Gastroesophageal sphincter (tissue), 3 donors: ENCODE results near the gene MYOF.

Source experiments
- CTCF ChIP-seq, 4 experiments: fragments of 200-600 bp in 2 of 4; fragments of 450-650 bp in 2 of 4; sonication (generic) in 1 of 4; IDR thresholded peaks; one replicate each; pipeline ENCODE4 v1.5.1; 2017 to 2019; ENCODE audit warnings: antibody characterized with exemption in 4 of 4, mild to moderate bottlenecking in 2 of 4, moderate library complexity in 2 of 4
- EP300 ChIP-seq: sonication (generic); formaldehyde crosslinking; IDR thresholded peaks from one replicate; pipeline ENCODE4 v1.6.1; 2017; ENCODE audit warnings: antibody characterized with exemption, mild to moderate bottlenecking
- POLR2A ChIP-seq, 2 donors: fragments of 450-650 bp; IDR thresholded peaks; one replicate each; pipeline ENCODE4 v1.6.1; 2017; ENCODE audit warnings: antibody characterized with exemption in 2 of 2, mild to moderate bottlenecking in 2 of 2, moderate library complexity in 1 of 2
- POLR2AphosphoS5 ChIP-seq: sonication (generic); formaldehyde crosslinking; IDR thresholded peaks from one replicate; pipeline ENCODE4 v1.6.1; 2017; ENCODE audit warnings: antibody characterized with exemption

- no peak for TF ChIP-seq CTCF (IDR thresholded peaks at IDR 0.05)
- TF ChIP-seq POLR2A (IDR thresholded peaks at IDR 0.05) = no peak
- no peak for TF ChIP-seq EP300
- TF ChIP-seq POLR2AphosphoS5 = no peak
Measured at GRCh38 chr10:93287775-93288174, 194.4 kb downstream of the MYOF start.
